ENCODE results near the gene AMIGO2. TPM values are rescaled to one million over a fixed set of nuclear protein-coding genes. Genes with fewer than 3 reads are reported as not detected.

The AMIGO2 gene
- total RNA-seq, 1 experiment from 2014 or later, result 0.96 TPM

DNA sequence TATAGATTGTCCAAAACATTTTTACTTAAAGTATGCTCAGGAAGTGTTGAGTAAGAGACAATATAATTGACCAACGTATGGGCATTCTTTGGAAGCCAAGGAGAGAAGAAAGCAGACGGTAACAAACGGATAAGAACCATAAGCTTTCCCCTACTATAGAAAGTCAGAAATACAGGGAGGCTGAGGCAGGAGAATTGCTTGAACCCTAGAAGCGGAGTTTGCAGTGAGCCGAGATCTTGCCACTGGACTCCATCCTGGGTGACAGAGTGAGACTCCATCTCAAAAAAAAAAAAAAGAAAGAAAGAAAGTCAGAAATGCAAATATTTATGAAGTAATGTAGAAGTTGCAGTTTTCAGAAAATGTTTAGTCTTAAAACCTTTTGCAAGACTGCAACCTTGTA lies 51.6 kb downstream of the AMIGO2 start:
- no peak overlapping the region for H3K4me2 ChIP-seq (ENCODE audit: low read length)
- intact Hi-C loops (cut with micrococcal nuclease), result loop anchor here (10.0 kb wide), 1 partner anchor 563 kb away; no protein-coding TSS in a partner anchor
- no peak overlapping the region for H3K4me3 ChIP-seq (replicated peaks in 1 of 2; ENCODE audit: low read depth in 1 of 2, low read length in 2 of 2)
- no peaks in the 10 kb centered on the region for H3K36me3 ChIP-seq (ENCODE audit: control insufficient read depth in 1 of 2, insufficient read depth in 2 of 2, low read length in 2 of 2)
- H3K9me2 ChIP-seq (ENCODE audit: insufficient read depth), result no peaks in the 10 kb centered on the region
- H3K9ac ChIP-seq (ENCODE audit: low read length), result no peak overlapping the region
- BruUV-seq (replicated peaks), result no TSS peak
- DNase-seq (ENCODE audit: low read depth, low spot score), result no peak
- ChIA-PET CTCF (interaction anchor here (0.8 to 1.5 kb wide), 3 partner anchors 9 to 380 kb away, joined by 3 to 4 read pairs (median 3); no protein-coding TSS in a partner anchor), POLR2A (no interaction called here), RAD21 (ENCODE audit: low non-redundant PET in 1 of 2, low total read pairs in 2 of 2, uncharacterized antibody in 2 of 2, unreplicated experiment in 2 of 2) (no interaction called here)
- TF ChIP-seq SRF (IDR thresholded peaks at IDR 0.05; ENCODE audit: low read depth), result no peak
- TF ChIP-seq SP1 (IDR thresholded peaks at IDR 0.05; ENCODE audit: low read depth), result no peak
- no peak for TF ChIP-seq ELF1 (IDR thresholded peaks at IDR 0.05; ENCODE audit: borderline replicate concordance, low read depth)
- no peak for TF ChIP-seq EZH2 (IDR thresholded peaks at IDR 0.05)
- TF ChIP-seq POLR2A (IDR thresholded peaks at IDR 0.05; ENCODE audit: borderline replicate concordance, extremely low read depth, insufficient read depth, insufficient read length), result no peak
- no peak for TF ChIP-seq TCF7L2 (IDR thresholded peaks at IDR 0.05; ENCODE audit: borderline replicate concordance, extremely low read depth, insufficient read depth, insufficient read length)
- no peak for TF ChIP-seq ZNF274 (IDR thresholded peaks at IDR 0.05; ENCODE audit: low read depth, low read length)
- no peak for TF ChIP-seq YY1 (IDR thresholded peaks at IDR 0.05; ENCODE audit: extremely low read depth, insufficient replicate concordance, low read depth, low read length)
- no peak for TF ChIP-seq CEBPB (IDR thresholded peaks at IDR 0.05; ENCODE audit: low read depth)
- no peak for TF ChIP-seq RAD21 (IDR thresholded peaks at IDR 0.05; ENCODE audit: low read depth)
- TF ChIP-seq ZFX (IDR thresholded peaks at IDR 0.05), result no peak
- TF ChIP-seq SIN3A (IDR thresholded peaks at IDR 0.05; ENCODE audit: low read depth), result no peak
- no peak for TF ChIP-seq POLR2AphosphoS5 (IDR thresholded peaks at IDR 0.05; ENCODE audit: low read depth, low read length)
- TF ChIP-seq JUND (IDR thresholded peaks at IDR 0.05), result no peak
- TF ChIP-seq, protein P1, sequence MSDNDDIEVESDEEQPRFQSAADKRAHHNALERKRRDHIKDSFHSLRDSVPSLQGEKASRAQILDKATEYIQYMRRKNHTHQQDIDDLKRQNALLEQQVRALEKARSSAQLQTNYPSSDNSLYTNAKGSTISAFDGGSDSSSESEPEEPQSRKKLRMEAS (IDR thresholded peaks at IDR 0.05), result no peak
- TF ChIP-seq, protein P2, sequence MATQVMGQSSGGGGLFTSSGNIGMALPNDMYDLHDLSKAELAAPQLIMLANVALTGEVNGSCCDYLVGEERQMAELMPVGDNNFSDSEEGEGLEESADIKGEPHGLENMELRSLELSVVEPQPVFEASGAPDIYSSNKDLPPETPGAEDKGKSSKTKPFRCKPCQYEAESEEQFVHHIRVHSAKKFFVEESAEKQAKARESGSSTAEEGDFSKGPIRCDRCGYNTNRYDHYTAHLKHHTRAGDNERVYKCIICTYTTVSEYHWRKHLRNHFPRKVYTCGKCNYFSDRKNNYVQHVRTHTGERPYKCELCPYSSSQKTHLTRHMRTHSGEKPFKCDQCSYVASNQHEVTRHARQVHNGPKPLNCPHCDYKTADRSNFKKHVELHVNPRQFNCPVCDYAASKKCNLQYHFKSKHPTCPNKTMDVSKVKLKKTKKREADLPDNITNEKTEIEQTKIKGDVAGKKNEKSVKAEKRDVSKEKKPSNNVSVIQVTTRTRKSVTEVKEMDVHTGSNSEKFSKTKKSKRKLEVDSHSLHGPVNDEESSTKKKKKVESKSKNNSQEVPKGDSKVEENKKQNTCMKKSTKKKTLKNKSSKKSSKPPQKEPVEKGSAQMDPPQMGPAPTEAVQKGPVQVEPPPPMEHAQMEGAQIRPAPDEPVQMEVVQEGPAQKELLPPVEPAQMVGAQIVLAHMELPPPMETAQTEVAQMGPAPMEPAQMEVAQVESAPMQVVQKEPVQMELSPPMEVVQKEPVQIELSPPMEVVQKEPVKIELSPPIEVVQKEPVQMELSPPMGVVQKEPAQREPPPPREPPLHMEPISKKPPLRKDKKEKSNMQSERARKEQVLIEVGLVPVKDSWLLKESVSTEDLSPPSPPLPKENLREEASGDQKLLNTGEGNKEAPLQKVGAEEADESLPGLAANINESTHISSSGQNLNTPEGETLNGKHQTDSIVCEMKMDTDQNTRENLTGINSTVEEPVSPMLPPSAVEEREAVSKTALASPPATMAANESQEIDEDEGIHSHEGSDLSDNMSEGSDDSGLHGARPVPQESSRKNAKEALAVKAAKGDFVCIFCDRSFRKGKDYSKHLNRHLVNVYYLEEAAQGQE (IDR thresholded peaks at IDR 0.05; ENCODE audit: low read depth), result no peak
- TF ChIP-seq FOSL1 (IDR thresholded peaks at IDR 0.05; ENCODE audit: low read depth), result no peak
- TF ChIP-seq, protein P3, sequence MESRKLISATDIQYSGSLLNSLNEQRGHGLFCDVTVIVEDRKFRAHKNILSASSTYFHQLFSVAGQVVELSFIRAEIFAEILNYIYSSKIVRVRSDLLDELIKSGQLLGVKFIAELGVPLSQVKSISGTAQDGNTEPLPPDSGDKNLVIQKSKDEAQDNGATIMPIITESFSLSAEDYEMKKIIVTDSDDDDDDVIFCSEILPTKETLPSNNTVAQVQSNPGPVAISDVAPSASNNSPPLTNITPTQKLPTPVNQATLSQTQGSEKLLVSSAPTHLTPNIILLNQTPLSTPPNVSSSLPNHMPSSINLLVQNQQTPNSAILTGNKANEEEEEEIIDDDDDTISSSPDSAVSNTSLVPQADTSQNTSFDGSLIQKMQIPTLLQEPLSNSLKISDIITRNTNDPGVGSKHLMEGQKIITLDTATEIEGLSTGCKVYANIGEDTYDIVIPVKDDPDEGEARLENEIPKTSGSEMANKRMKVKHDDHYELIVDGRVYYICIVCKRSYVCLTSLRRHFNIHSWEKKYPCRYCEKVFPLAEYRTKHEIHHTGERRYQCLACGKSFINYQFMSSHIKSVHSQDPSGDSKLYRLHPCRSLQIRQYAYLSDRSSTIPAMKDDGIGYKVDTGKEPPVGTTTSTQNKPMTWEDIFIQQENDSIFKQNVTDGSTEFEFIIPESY (IDR thresholded peaks at IDR 0.05; ENCODE audit: extremely low read depth, insufficient replicate concordance, low read length), result no peak
- no peak for TF ChIP-seq CBX3 (IDR thresholded peaks at IDR 0.05; ENCODE audit: low read depth)
- TF ChIP-seq, protein P4, sequence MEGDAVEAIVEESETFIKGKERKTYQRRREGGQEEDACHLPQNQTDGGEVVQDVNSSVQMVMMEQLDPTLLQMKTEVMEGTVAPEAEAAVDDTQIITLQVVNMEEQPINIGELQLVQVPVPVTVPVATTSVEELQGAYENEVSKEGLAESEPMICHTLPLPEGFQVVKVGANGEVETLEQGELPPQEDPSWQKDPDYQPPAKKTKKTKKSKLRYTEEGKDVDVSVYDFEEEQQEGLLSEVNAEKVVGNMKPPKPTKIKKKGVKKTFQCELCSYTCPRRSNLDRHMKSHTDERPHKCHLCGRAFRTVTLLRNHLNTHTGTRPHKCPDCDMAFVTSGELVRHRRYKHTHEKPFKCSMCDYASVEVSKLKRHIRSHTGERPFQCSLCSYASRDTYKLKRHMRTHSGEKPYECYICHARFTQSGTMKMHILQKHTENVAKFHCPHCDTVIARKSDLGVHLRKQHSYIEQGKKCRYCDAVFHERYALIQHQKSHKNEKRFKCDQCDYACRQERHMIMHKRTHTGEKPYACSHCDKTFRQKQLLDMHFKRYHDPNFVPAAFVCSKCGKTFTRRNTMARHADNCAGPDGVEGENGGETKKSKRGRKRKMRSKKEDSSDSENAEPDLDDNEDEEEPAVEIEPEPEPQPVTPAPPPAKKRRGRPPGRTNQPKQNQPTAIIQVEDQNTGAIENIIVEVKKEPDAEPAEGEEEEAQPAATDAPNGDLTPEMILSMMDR (IDR thresholded peaks at IDR 0.05 in 2 of 3, conservative IDR thresholded peaks at IDR 0.05 in 1 of 3; ENCODE audit: borderline replicate concordance in 1 of 3, insufficient read depth in 1 of 3, low read depth in 2 of 3, low read length in 2 of 3), result no peak
- H3K9me3 ChIP-seq (ENCODE audit: control insufficient read depth in 1 of 2, insufficient read depth in 1 of 2, low read depth in 1 of 2, low read length in 2 of 2), result no peaks in the 10 kb centered on the region
- no peaks in the 10 kb centered on the region for H3K79me2 ChIP-seq (ENCODE audit: insufficient read depth, low read length)
- no peaks in the 10 kb centered on the region for H3K4me1 ChIP-seq (ENCODE audit: control insufficient read depth in 1 of 2, insufficient read depth in 2 of 2, low read length in 2 of 2)
- no peak for ATAC-seq
- no peak overlapping the region for H3K27ac ChIP-seq (ENCODE audit: low read depth, low read length)
- no peak overlapping the region for H2AFZ ChIP-seq (ENCODE audit: low read depth, low read length, poor library complexity, severe bottlenecking)
- H3K27me3 ChIP-seq (ENCODE audit: insufficient read depth, low read length), result no peaks in the 10 kb centered on the region
- no peaks in the 10 kb centered on the region for H4K20me1 ChIP-seq (ENCODE audit: insufficient read depth)
